Kidney (tissue), 14 donors: ENCODE results near the gene SNX9. TPM values are rescaled to one million over a fixed set of nuclear protein-coding genes. Genes with fewer than 3 reads are reported as not detected.

ENCODE experiments used
- DNase-seq, 5 donors: peaks; one replicate each; pipeline ENCODE4 v3.0.0-alpha.2; 2013 to 2020
- FAIRE-seq: peaks from 2 replicates; lab custom pipeline; 2012; peaks lifted over from hg19 to GRCh38; lab: Jason Lieb, UNC
- H3K27ac ChIP-seq, 2 donors: one replicate each; pipeline ENCODE4 v1.7.0; 2013; ENCODE audit warnings: low read depth in 2 of 2, low read length in 2 of 2, inconsistent platforms in 1 of 2
- H3K27me3 ChIP-seq: one replicate; pipeline ENCODE4 v1.7.1; 2013; ENCODE audit warnings: low read length, inconsistent platforms; ENCODE audit not compliant: control insufficient read depth, insufficient read depth
- H3K36me3 ChIP-seq, 3 donors: one replicate each; pipeline versions ENCODE4 v1.7.0 to v1.7.1; 2013; ENCODE audit warnings: low read length in 3 of 3, control low read depth in 1 of 3, inconsistent platforms in 1 of 3; ENCODE audit not compliant: insufficient read depth in 3 of 3, control insufficient read depth in 2 of 3
- H3K4me1 ChIP-seq, 3 donors: one replicate each; pipeline versions ENCODE4 v1.7.0 to v1.7.1; 2013; ENCODE audit warnings: low read length in 3 of 3, inconsistent platforms in 1 of 3, low read depth in 1 of 3; ENCODE audit not compliant: control insufficient read depth in 2 of 3, insufficient read depth in 2 of 3
- H3K4me3 ChIP-seq, 3 donors: one replicate each; pipeline versions ENCODE4 v1.7.0 to v1.8.1; 2013; ENCODE audit warnings: low read length in 3 of 3, control low read depth in 1 of 3, inconsistent platforms in 1 of 3
- H3K9ac ChIP-seq, 3 donors: one replicate each; pipeline versions ENCODE4 v1.7.0 to v1.7.1; 2013; ENCODE audit warnings: low read length in 3 of 3, control low read depth in 1 of 3, inconsistent platforms in 1 of 3
- H3K9me3 ChIP-seq, 3 donors: one replicate each; pipeline versions ENCODE4 v1.7.0 to v1.7.1; 2013; ENCODE audit warnings: low read length in 3 of 3, control low read depth in 1 of 3, inconsistent platforms in 1 of 3; ENCODE audit not compliant: control insufficient read depth in 2 of 3, insufficient read depth in 1 of 3
- CTCF ChIP-seq: IDR thresholded peaks from 3 replicates; pipeline ENCODE4 v1.5.1; 2012; ENCODE audit warnings: mild to moderate bottlenecking, moderate library complexity, borderline replicate concordance; ENCODE audit not compliant: insufficient read depth; ENCODE audit errors: extremely low read depth
- intact Hi-C: fragments of 100-400 bp; cut with DNase I; formaldehyde crosslinking; loops from one replicate; pipeline ENCODE4 v1.11.1; 2022
- polyA plus RNA-seq: library from polyadenylated mRNA; stranded (reverse); fragments of 350-450 nt; fragmentation: Illumina TruSeq; extraction: RNeasy Lipid Tissue Mini Kit (QIAGEN cat#74804); gene quantifications from one replicate; pipeline ENCODE4 v1.2.3, GENCODE V29; 2014; ENCODE audit warnings: low read depth, low replicate concordance; ENCODE audit not compliant: insufficient read depth
- total RNA-seq: library from RNA; stranded (reverse); fragmentation: NEBNext Ultra II Directional; extraction: Animal tissue kit (Norgen Biotek cat#: 25700); gene quantifications from one replicate; pipeline ENCODE4 v1.2.1, GENCODE V29; 2021
- donor health status: control.
- donor health status: control.
- donor health status: control.
- donor health status: control.
- donor health status: control.
- donor health status: DM: yes; HTN: yes; CAD: no.
- donor health status: Normal renal cell carcinoma (clear cell type).

Gene SNX9
- total and polyA plus RNA-seq, 2 donors from 2014 or later: 25.2 to 49.3 TPM

- no peak for FAIRE-seq
- no peaks in the 10 kb centered on the region for H3K4me1 ChIP-seq
- no peak for TF ChIP-seq CTCF
Measured at GRCh38 chr6:157929765-157930319, 106.8 kb downstream of the SNX9 start.

GRCh38 chr6:157935786-157936185 lies 112.7 kb downstream of the SNX9 start:
- Histone ChIP-seq H3K27me3 (no peaks in the 10 kb centered on the region), H3K4me1 (peaks cover 0 to 4% (median 0%) of the 10 kb centered on the region in 3 donors), H3K9ac (no peak overlapping the region), H3K36me3 (peaks cover 0 to 51% (median 9%) of the 10 kb centered on the region in 3 donors), H3K27ac (no peak overlapping the region), H3K4me3 (no peak overlapping the region), H3K9me3 (no peaks in the 10 kb centered on the region)
- no peak for DNase-seq
- intact Hi-C loops: no loop called here
- no peak for FAIRE-seq
- no peak for TF ChIP-seq CTCF

More at GRCh38 chr6:157929765-157930319, 106.8 kb downstream of the SNX9 start:
- Histone ChIP-seq H3K9me3 (no peaks in the 10 kb centered on the region), H3K27ac (no peak overlapping the region), H3K36me3 (peaks cover 7 to 58% (median 21%) of the 10 kb centered on the region in 3 donors), H3K4me3 (no peak overlapping the region), H3K27me3 (no peaks in the 10 kb centered on the region), H3K9ac (no peak overlapping the region)
- DNase-seq: no peak
- intact Hi-C loops: no loop called here

GRCh38 chr6:157937318-157937717 lies 114.3 kb downstream of the SNX9 start:
- Histone ChIP-seq H3K27me3 (no peaks in the 10 kb centered on the region), H3K9ac (no peak overlapping the region), H3K27ac (no peak overlapping the region), H3K36me3 (peaks cover 0 to 51% (median 12%) of the 10 kb centered on the region in 3 donors), H3K9me3 (no peaks in the 10 kb centered on the region), H3K4me1 (peaks cover 0 to 4% (median 0%) of the 10 kb centered on the region in 3 donors), H3K4me3 (no peak overlapping the region)
- no peak for DNase-seq
- FAIRE-seq: no peak
- no peak for TF ChIP-seq CTCF
- intact Hi-C loops: no loop called here
